Astrocyte of the hippocampus (primary cell): ENCODE results near the gene FLRT2.
A peak's percentile ranks its signal among the peaks of the same experiment; 100 is the strongest.

Experiments
- DNase-seq: peaks from one replicate; pipeline ENCODE4 v3.0.0; 2011; ENCODE audit warnings: low read depth, low spot score

FLRT2 gene

GRCh38 chr14:85596562-85596961 is 66.6 kb downstream of the FLRT2 start:
- DNase-seq = no peak

- no peak for DNase-seq
Observed at GRCh38 chr14:85597701-85598100, 67.8 kb downstream of the FLRT2 start.

- DNase-seq = no peak
Observed at GRCh38 chr14:85599939-85600338, 70.0 kb downstream of the FLRT2 start.

- no peak for DNase-seq
Observed at GRCh38 chr14:85601246-85601645, 71.3 kb downstream of the FLRT2 start.

- DNase-seq = peak; percentile 12
Observed at GRCh38 chr14:85601690-85602089, 71.7 kb downstream of the FLRT2 start.

GRCh38 chr14:85602345-85602744 is 72.4 kb downstream of the FLRT2 start:
- no peak for DNase-seq

- no peak for DNase-seq
Observed at GRCh38 chr14:85604021-85604420, 74.1 kb downstream of the FLRT2 start.

GRCh38 chr14:85604714-85605113 is 74.8 kb downstream of the FLRT2 start:
- no peak for DNase-seq

GRCh38 chr14:85607651-85608081 is 77.7 kb downstream of the FLRT2 start:
- DNase-seq = peak; percentile 86

GRCh38 chr14:85613496-85613895 is 83.6 kb downstream of the FLRT2 start:
- DNase-seq = no peak

GRCh38 chr14:85616386-85616885 is 86.5 kb downstream of the FLRT2 start:
- no peak for DNase-seq

- no peak for DNase-seq
Observed at GRCh38 chr14:85616886-85617285, 86.9 kb downstream of the FLRT2 start.

- DNase-seq = no peak
Observed at GRCh38 chr14:85617791-85618190, 87.8 kb downstream of the FLRT2 start.

- no peak for DNase-seq
Observed at GRCh38 chr14:85618390-85618789, 88.4 kb downstream of the FLRT2 start.

GRCh38 chr14:85618978-85619377 is 89.0 kb downstream of the FLRT2 start:
- no peak for DNase-seq

GRCh38 chr14:85619851-85620250 is 89.9 kb downstream of the FLRT2 start:
- no peak for DNase-seq

- no peak for DNase-seq
Observed at GRCh38 chr14:85620947-85621346, 91.0 kb downstream of the FLRT2 start.

- no peak for DNase-seq
Observed at GRCh38 chr14:85622106-85622505, 92.2 kb downstream of the FLRT2 start.

- DNase-seq = no peak
Observed at GRCh38 chr14:85622986-85623685, 93.2 kb downstream of the FLRT2 start.

- DNase-seq = no peak
Observed at GRCh38 chr14:85625925-85626585, 96.1 kb downstream of the FLRT2 start.

- DNase-seq = peak; percentile 78
Observed at GRCh38 chr14:85634205-85634604, 104.3 kb downstream of the FLRT2 start.

- DNase-seq = no peak
Observed at GRCh38 chr14:85644211-85644610, 114.3 kb downstream of the FLRT2 start.

- no peak for DNase-seq
Observed at GRCh38 chr14:85653029-85653428, 123.1 kb downstream of the FLRT2 start.
